HTR-8/SVneo (cell line): ENCODE measurements around the gene SPATS1.
"Not testable (repeated sequence)": the region's sequence is repeated elsewhere in the genome, so short reads cannot be mapped to it uniquely, and the experiment has no call there.

Source experiments
- DNase-seq: peaks from one replicate; pipeline ENCODE4 v3.0.0; 2011; ENCODE audit warnings: low spot score, mixed read lengths; ENCODE audit not compliant: insufficient read length
- FAIRE-seq: peaks from 2 replicates; lab custom pipeline; 2011; peaks lifted over from hg19 to GRCh38; lab: Jason Lieb, UNC

The SPATS1 gene

DNA sequence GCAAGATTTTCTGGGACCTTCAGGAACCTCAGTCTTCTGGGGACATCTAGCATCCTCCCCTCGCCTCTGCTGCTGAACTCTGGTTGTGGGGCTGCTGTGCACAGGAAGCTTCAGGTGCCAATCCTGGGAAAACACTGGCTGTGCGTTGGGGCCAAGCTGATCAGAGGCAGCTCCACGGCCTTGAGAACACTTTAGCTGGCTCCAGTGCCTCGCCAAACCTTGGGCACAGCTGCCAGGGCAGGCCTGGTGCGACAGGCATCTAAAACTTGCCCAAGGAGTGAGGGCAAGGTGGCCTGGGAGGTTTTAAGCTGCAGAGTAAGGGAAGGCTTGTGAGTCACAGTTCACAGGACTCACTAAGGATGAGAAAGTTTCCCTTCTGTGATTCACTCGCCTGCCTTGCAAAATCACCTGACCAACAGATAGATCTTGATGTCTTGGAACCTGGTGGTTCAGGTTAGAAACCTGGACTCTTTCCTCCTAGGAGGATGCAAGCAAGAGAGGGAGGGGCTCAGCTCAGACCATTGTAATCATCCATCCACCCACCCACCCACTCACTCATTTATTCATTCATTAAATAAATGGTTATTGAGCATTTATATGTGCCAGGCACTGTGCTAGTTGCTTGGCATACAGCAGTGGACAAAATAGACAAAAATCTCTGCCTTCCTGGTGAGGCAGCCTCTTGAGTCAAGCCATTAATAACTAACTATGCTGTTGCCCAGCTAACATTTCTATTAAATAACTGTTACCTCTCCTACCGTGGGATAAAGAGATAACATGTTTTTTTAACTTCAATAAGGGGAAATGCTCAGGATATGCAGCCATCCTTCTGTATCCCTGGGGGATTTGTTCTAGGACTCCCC lies 2.5 kb upstream of the SPATS1 start:
- FAIRE-seq (no peak), DNase-seq (no peak)

GRCh38 chr6:44341095-44341890 lies 1.2 kb upstream of the SPATS1 start:
- no peak for FAIRE-seq
- DNase-seq = no peak

GRCh38 chr6:44342052-44342451 lies 398 bp upstream of the SPATS1 start:
- DNase-seq (no peak), FAIRE-seq (no peak)

- DNase-seq, FAIRE-seq: not testable (repeated sequence)
Measured at GRCh38 chr6:44346818-44347217, 4.4 kb downstream of the SPATS1 start.

DNA sequence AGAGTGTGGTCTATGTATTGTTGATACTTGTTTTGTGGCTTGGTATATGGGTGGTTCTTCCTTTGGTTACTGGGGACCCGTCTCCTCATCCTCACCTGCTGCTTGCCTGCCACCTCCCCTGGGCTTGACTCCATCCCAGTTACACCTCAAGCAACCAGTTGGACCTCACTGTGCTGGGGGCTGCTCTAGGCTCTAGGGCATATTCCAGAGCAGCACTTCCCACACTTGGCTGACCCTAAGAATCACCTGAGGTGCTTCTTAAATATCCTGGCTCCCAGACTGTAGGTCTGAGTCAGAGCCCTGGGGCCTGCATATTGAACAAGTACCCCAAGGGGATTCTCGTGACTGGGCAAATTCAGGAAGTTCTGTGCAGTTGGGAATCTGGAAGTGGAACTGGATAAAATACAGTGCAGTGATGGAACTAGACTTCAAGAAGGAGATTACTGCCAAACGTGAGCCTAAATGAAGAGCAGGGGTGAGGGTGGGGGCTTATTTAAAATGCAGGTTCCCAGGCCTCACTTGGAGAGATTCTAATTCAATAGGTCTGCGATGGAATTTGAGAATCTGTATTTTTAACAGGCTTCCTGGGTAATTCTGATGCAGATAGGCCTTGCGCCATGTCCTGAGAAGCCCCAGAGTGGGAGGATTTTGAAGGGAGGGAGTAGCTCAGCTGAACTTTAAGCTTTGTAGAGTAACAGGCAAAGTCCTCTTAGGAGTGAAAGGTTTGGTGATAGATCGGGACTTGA lies 7.6 kb downstream of the SPATS1 start:
- no peak for DNase-seq
- no peak for FAIRE-seq

DNA sequence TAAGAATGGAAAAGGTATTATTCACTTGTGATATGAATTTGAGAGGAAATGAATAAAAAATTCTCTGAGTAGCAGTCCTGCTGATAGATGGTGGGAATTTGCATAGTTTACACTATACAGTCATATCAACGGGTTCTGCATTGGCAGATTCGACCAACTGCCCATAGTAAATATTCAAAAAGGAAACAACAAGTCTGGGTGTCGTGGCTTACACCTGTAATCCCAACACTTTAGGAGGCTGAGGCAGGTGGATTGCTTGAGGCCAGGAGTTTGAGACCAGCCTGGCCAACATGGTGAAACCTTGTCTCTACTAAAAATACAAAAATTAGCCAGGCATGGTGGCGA lies 8.2 kb downstream of the SPATS1 start:
- FAIRE-seq, DNase-seq: not testable (repeated sequence)

- no peak for DNase-seq
- no peak for FAIRE-seq
Measured at GRCh38 chr6:44352259-44352658, 9.8 kb downstream of the SPATS1 start.

DNA sequence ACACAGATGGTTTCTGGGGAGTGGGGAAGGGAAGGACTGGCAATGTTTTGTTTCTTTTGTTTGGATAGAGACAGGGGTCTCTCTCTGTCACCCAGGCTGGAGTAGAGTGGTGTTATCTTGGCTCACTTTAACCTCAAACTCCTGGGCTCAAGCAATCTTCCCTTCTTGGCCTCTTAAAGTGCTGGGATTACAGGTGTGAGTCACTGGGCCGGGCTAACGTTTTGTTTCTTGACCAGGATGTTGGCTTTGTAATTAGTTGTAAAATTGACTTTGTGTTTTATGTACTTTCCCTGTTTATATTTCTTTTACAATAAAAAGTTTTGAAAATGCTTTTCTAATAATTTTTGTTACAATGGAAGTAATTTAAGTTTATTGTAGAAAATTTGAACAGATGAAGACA lies 10.9 kb downstream of the SPATS1 start:
- no peak for FAIRE-seq
- DNase-seq = no peak

DNA sequence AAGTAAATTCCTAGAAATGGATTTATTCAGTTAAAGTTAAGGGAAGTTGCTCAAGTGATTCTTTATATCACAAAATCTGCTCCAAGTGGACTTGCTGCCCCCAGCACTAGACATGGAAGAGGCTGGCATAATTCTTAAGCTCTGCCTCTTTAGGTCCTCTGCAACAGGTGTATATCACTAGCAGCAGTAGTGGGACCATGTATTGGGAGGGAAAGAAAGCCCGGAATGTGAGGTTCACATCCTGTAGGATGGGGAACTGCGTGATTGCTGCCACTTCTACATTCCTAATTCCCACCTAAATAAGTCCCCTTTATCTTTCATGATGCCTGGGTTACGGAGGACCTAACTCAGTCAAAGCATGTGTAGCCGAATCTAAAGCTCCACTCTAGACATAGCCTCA lies 13.2 kb downstream of the SPATS1 start:
- no peak for DNase-seq
- no peak for FAIRE-seq

DNA sequence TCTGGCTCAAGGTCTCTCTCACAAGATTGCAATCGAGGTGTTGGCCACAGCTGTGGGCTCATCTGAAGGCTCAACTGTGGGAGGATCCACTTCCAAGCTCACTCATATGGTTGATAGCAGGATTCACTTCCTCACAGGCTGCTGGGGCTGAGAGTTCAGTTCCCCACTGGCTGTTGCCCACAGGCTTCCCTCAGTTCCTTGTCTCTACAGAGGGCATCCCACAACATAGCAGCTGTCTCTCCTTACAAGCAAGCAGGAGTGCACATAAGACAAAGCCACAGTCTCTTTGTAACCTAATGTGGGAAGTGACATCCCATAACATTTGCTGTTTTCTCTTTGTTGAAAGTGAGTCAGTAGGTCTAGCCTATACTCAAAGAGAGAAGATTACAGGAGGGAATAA lies 14.0 kb downstream of the SPATS1 start:
- FAIRE-seq = no peak
- no peak for DNase-seq

DNA sequence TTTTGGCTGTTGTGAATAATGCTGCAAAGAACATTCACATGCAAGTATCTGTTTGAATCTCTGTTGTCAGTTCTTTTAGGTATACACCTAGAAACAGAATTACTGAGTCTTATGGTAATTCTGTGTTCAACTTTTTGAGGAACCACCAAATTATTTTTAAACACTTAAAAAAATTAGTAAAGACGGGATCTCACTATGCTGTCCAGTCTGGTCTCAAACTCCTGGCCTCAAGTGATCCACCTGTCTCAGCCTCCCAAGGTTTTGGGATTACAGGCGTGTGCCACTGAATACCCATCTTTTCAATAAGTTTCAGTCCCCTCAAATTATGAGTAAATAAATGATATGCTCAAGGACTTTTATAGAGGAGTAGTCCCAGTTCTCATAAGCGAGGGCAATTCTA lies 17.5 kb downstream of the SPATS1 start:
- DNase-seq (no peak), FAIRE-seq (no peak)

DNA sequence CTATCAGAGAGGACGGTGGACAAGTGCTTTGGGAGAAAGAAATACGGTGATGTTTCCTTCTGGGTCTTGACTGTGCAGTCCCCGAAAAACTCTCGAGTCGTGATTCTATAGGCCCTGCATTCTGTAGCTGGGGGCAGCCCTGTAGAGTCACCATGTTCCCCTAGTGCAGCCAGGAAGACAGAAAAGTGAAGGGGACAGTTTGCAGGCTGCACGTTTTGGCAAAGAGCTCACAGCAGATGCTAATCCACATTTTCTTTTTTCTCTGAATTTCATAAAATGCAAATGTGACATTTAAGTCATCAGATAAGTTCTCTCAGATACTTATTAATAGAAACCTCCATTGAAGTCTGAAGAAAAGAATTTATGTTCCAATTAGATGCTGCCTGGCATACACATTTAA lies 19.5 kb downstream of the SPATS1 start:
- no peak for DNase-seq
- FAIRE-seq = no peak

DNA sequence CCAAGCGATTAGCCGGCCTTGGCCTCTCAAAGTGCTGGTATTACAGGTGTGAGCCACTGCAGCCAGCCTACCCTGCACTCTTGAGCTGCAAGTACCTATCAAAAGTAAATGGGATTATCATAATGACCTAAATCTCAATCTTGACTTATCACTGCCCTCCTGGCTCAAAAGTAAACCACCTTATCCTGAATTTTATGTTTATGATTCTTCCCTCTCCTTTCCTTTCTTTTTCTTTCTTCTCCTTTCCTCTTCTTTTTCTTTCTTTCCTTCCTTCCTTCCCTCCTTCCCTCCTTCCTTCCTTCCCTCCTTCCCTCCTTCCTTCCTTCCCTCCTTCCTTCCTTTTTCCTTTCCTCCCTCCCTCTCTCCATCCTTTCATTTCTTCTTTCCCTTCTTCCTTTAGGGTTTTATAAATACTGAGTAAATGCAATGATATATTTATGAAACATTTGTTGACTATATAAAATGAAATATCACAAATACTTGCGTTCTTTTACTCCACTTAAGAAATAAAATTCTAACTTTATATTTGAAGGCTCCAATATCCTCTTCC lies 21.0 kb downstream of the SPATS1 start:
- DNase-seq (no peak), FAIRE-seq (no peak)

- no peak for FAIRE-seq
Measured at GRCh38 chr6:44366781-44367180, 24.3 kb downstream of the SPATS1 start.

DNA sequence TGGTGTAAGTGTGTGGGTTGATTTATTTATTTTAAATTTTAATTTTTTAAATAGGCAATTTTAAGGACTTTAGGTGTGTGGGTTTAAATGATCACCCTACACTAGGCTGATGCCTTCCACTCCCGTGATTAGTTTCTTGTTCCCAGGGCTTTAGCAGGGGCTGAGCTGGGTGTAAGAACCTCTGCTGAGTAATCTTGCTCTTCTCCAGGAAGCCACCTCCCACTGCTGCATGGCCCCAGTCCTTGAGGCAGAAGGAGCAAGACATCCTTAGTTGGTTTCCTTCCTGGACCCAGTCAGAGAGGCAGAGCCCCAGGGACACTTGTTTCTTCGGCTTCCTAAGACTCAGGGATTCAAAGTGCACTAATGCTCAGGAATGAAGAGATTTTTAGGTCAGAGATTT lies 25.2 kb downstream of the SPATS1 start:
- FAIRE-seq (no peak), DNase-seq (no peak)

More at GRCh38 chr6:44366781-44367180, 24.3 kb downstream of the SPATS1 start:
- no peak for DNase-seq

- peak; percentile 29 for DNase-seq
- FAIRE-seq = no peak
Measured at GRCh38 chr6:44373051-44373450, 30.6 kb downstream of the SPATS1 start.

DNA sequence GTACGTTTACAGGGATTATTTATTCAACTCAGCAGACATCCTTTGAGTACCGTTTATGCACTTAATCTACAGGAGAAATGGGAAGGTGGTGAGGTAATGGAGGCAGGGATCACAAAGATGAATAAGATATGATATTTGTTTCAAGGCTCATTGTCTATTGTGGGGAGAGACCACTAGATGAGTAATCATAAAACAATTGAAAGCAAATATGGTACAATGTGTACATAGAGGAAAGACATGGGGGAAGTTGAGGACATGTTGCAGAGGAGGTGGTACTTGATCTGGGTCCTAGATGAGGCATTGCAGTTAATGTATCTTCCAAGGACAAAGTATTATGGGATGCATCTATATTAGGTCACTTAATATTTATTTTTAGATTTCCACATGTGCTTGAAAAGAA lies 31.3 kb downstream of the SPATS1 start:
- DNase-seq (no peak), FAIRE-seq (no peak)

DNA sequence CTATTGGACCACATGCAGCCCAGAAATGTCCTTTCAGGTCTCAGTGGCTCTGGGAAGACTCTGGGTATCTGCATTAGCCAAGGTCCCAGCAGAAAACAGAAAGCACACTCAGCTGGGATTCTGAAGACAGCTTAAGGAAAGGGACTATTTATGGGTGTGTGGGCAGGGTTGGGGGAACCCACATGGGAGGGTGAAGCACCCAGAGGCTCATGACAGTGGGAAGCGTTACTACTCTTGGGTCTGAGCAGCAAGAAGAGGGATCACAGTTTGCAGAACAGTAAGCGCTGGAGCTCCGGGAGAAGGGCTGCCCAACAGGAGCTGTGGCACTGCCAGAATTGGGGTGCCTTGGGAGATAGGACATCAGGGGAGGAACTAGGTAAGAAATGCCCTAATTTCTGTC lies 32.6 kb downstream of the SPATS1 start:
- no peak for DNase-seq
- no peak for FAIRE-seq

DNA sequence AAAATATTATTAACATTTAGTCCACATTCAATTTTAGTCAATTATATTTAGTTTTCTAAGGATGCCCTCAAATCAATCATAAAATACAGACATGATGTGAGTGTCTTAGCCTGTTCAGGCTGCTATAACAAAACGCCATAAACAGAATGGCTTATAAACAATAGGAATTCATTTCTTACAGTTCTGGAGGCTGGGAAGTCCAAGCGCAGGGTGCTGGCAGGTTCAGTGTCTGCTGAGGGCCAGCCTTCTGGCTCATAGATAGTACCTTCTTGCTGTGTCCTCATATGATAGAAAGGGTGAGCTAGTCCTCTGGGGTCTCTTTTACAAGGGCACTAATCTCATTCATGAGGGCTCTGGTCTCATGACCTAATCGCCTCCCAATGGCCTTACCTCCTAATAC lies 35.0 kb downstream of the SPATS1 start:
- FAIRE-seq (no peak), DNase-seq (no peak)

GRCh38 chr6:44377971-44378370 lies 35.5 kb downstream of the SPATS1 start:
- FAIRE-seq = no peak
- DNase-seq = no peak

GRCh38 chr6:44381739-44382138 lies 39.3 kb downstream of the SPATS1 start:
- DNase-seq (no peak), FAIRE-seq (no peak)
